HG02981 (cell line): Measurements from ENCODE around the gene SMIM36.
"Not testable (repeated sequence)": the region's sequence is repeated elsewhere in the genome, so short reads cannot be mapped to it uniquely, and the experiment has no call there.

Source experiments
- ATAC-seq: cut with Tn5 transposase; IDR thresholded peaks from one replicate; pipeline ENCODE4 v1.9.1; 2021; ENCODE audit warnings: mild to moderate bottlenecking, moderate library complexity; ENCODE audit not compliant: unreplicated experiment

SMIM36 gene

GRCh38 chr17:55510986-55511721, at the start of gene SMIM36:
Gene SMIM36, minus strand, starts transcription at chr17:55511452.
- no peak for ATAC-seq

GRCh38 chr17:55555772-55556171, 44.5 kb upstream of the SMIM36 start:
- ATAC-seq = no peak

- ATAC-seq = no peak
Measured at GRCh38 chr17:55549140-55549539, 37.9 kb upstream of the SMIM36 start.

DNA sequence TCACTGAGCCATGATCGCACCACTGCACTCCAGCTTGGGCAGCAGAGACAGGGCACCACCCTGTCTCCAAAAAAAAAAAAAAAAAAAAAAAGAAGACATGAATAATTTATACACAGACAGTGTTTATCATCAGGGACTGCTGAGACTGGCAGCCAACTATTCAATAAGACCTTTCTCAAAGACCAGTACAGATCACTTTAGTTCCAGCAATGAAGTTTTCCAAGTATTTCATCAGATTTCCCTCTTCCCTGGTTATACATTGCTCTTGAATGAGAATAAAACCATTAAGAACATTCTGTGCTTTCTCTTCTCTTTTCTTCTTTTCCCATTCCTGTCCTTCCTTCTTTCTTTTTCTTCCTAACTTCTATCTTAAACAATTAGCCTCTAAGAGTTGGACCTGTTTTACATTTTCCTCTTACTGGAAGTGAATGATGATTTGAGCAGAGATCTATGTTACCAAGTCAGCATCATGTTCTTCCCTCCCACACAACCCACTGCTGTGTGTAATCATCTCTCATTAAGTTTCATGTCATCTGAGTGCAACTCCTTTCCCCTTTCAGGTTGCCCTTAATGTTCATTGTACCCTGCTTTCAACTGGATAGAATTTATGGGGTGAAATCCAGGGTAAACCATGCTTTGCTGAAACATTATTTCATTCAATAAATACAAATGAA, 35.9 kb upstream of the SMIM36 start:
- ATAC-seq = no peak

GRCh38 chr17:55546481-55546880, 35.2 kb upstream of the SMIM36 start:
- no peak for ATAC-seq

GRCh38 chr17:55545806-55546205, 34.6 kb upstream of the SMIM36 start:
- ATAC-seq = no peak

GRCh38 chr17:55543709-55544108, 32.5 kb upstream of the SMIM36 start:
- ATAC-seq = no peak

GRCh38 chr17:55540414-55541091, 29.3 kb upstream of the SMIM36 start:
- no peak for ATAC-seq

- no peak for ATAC-seq
Measured at GRCh38 chr17:55536205-55536604, 25.0 kb upstream of the SMIM36 start.

DNA sequence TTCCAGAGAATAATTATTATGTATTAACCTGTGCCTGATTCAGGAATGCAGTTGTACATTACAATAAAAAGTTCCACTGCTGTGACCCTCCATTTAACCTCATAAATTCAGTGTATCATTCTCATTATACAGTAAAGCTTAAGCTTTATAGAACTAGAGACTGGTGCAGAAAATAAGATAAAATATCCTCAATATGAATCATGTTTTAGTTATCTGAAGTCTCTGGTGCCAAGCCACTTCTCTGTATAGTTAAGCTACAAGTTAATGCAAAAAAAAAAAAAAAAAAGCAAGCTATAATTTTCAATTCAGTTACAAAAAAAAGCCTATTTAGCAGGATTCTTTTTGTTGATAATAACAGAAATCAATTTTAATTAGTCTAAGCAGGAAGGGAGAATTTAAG, 22.4 kb upstream of the SMIM36 start:
- no peak for ATAC-seq

- no peak for ATAC-seq
Measured at GRCh38 chr17:55532670-55533069, 21.4 kb upstream of the SMIM36 start.

DNA sequence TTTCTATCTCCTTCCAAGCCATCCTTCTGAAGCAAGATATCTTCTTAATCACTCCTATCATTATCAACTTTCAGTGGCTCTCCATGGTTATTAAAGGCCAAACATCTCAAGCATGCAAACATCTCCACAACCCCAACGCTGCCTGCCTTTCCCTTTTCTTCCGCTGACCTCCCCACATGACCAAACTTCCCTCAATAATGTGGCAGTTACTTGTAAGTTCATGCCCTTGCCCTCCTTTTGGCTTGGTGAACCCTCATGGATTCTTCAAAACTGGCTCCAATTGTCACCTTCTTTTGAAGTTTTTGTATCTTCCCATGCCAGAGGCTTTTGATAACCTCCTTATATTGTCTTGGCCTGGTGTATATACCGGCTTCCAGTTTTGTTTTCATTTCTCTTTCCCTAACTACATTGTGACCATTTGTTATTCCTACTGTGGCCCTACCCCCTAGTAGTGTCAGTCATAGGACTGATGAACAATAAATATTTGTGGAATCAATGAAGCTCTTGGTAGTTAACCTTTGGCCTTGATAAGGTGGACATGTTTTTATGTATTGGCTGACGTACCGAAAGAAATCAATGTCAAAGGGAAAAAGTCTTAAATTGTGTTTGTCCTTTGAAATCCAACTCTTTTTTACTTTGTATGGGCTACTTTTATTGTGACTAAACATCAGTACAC, 19.9 kb upstream of the SMIM36 start:
- no peak for ATAC-seq

- ATAC-seq = no peak
Measured at GRCh38 chr17:55530064-55530463, 18.8 kb upstream of the SMIM36 start.

DNA sequence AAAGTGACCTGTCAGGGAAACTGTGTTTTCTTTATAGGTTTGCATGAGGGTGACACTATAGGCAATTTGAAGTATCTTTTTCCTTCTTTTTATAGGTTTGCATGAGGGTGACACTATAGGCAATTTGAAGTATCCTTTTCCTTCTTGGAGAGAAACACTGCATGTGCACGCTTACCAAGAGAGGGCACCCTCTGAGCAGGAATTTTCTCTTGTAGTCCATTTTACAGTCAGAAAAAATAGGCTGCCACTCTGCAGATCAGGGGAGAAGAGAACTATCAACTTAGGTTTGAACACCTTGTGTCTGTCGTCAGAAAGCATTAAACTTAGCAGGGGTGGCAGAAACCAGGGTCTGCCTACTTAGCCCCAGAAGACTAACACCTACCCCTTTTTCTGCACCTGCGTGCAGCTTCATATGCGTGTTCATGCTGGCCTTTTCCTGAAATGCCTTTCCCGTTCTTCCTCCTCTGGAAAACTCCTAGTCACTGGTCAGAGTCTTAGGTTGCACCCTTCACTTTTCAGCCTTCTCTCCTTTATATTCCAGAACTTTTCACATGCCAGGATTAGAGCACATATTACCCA, 16.4 kb upstream of the SMIM36 start:
- no peak for ATAC-seq

GRCh38 chr17:55524440-55525220, 13.4 kb upstream of the SMIM36 start:
- ATAC-seq = peak; percentile 67

DNA sequence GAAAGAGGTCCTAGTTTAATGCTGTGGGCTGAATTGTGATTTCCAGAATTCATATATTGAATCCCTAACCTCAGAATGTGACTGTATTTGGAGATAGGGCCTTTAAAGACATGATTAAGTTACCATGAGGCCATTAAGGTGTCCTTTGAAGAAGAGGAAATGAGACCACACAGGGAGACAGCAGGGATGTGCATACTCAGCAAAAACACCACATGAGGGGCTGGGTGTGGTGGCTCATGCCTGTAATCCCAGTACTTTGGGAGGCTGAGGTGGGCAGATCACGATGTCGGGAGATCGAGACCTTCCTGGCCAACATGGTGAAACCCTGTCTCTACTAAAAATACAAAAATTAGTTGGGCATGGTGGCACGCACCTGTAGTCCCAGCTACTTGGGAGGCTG, 11.8 kb upstream of the SMIM36 start:
- not testable (repeated sequence) for ATAC-seq

DNA sequence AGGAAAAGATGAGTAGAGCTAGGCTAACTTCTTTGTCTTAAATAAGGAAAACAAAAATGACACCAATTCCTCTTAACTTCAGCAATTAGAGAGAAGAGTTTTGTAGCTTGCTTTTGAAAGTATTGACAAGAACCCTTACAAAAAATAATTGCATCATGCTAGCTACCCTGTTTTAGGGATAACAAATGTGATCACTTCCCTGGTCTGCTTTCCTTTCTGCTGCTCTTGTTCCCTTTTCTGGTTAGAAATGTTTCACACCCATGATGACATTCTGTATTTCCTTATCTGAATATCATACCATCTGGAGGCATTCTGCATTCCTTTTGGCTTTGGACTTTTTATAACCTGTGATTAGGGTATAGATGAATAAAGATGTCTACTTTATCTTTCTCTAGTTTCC, 9.9 kb upstream of the SMIM36 start:
- no peak for ATAC-seq

DNA sequence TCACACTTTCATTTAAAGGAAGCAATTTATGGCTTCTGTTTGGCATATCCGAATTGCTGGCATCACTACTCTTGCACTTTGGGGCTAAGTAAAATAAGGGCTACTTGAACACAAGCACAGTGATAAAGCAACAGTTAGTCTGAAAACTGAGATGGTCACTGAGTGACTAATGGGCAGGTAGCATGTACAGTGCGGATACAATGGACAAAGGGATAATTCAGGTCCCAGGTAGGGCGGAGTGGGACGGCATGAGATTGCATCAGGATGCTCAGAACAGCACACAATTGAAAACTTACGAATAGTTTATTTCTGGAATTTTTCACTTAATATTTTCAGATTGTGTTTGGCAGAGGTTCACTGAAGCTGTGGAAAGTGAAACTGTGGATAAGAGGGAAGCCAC, 9.2 kb upstream of the SMIM36 start:
- ATAC-seq = no peak

GRCh38 chr17:55518510-55518909, 7.3 kb upstream of the SMIM36 start:
- ATAC-seq = no peak

DNA sequence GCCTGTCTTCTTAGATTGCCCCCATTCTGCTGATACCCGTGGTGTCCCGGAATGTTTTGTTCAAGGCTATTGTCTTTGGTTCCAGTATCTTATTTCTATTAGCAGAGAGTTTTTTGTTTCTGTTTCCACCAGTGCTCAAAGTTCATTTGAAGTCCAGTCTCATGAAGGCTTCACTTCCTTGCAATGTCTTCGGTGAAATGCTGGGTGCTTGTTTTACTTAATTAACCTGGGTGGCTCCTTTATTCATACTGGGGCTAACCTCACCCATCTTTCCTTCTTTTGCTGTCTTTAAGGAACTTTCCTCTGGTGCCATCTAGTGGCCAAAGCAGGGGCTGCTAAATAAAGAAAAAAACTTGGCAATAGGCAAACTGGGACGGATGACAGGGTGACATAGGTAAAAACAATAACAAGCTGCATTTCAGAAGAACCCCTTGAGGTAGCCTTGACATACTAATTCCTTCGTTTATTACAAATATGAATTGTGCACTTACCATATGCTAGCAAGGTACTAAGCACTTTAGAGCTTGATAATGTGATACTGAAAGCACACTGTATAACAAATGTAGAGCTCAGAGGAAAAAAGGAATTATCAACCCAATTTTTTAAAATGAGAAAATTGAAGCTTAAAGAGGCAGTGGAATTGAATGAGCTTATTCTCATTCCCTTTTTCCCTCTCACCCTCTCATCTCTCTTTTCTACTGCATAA, 2.8 kb upstream of the SMIM36 start:
- ATAC-seq = peak; percentile 71
